A549 treated with AZD2906 at 1 μM for 4 hours (cell line): ENCODE results near the gene GUCA2A. TPM values are rescaled to one million over a fixed set of nuclear protein-coding genes. Genes with fewer than 3 reads are reported as not detected.

ENCODE experiments used
- total RNA-seq: library from RNA; stranded (reverse); fragments of 200-300 nt; extraction: Qiagen RNA extraction; gene quantifications from 5 replicates; pipeline ENCODE4 v1.2.3, GENCODE V29; 2022

GUCA2A gene, protein sequence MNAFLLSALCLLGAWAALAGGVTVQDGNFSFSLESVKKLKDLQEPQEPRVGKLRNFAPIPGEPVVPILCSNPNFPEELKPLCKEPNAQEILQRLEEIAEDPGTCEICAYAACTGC
- 0.13 TPM in 1 of 5 replicates, not detected in the others for total RNA-seq

DNA sequence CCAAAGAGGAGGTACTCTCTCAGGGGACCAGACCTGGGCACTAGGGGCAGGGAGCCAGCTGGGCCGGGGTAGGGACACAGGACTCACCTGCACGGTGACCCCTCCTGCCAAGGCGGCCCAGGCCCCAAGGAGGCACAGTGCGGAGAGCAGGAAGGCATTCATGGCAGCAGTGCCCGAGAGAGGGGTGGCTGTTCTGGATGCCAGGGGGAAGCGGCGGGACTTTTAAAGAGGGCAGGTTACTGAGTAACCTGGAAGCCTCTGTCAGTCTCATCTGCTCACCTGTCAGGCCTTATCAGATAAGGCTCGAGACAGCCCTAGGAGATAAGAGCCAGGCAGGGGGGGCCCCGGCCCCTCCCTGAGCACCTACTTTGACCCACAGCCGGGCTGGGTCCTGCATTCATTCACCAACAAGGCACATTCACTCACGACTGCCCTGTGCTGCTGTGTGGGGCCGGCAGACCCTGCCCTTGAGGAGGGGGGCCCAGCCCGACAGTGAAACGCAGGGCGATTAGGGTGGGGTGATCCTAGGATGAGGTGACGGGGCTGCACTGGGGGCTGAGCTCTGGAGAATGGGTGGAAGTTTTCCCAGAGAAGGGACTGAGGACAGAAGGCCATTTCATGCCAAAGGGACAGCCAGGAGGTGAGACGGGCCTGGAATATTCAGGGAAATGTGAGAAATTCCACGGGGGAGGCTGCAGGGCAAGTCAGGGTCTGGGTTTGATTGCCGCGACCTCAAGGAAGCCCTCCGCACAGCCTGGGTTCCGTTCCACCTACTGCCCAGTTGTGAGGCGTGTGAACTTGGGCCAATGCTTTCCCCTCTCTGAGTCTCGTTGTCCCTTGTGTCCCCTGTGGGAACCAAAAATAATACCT, at the start of gene GUCA2A:
Gene GUCA2A, minus strand, starts transcription at position 195 of the 870 bp plus-strand sequence. Its CDS starts 33 bp downstream, at position 162.

DNA sequence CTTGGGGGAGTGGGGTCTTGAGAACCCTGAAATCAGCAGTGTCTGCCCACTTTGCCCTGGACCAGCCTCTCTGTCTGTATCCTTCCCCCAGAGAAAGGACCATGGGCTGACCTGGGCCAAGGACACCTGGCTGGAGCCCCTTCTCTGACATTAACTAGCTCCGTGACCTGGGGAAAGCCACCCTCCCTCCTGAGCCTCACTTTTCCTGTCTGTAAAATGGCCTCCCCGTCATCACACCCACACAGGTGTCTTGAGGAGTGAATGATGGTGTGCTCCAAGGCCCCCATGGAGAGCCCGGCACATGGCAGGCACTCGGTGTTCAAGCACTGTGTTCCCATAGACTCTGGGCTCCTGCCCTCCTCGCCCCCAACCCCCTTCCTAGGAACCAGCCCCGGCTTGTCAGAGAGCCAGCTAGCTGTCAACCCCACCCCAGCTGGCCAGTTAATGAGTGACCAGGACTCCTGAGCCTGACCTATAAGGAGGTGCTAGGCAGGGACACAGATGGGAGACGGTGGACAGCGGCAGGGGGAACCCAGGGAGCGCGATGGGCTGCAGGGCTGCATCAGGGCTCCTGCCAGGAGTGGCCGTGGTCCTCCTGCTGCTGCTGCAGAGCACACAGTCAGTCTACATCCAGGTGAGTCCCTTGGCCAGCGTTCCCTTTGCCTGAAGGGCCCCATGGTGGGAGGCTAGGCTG, 11.5 kb downstream of the GUCA2A start, which contains the start of gene GUCA2B:
Gene GUCA2B, plus strand, starts transcription at position 504 of the 694 bp plus-strand sequence. Its CDS starts 41 bp downstream, at position 545.

Other genes starting within 250 kb of the GUCA2A start
- gene HIVEP3, start 245.8 kb downstream of the GUCA2A start, total RNA-seq: 3.0 to 3.8 TPM (median 3.3 TPM) in 5 replicates
- gene GUCA2B, start 11.3 kb downstream of the GUCA2A start, total RNA-seq: 0.20 to 0.49 TPM (median 0.37 TPM) in 5 replicates
- gene FOXJ3, start 170.5 kb upstream of the GUCA2A start, total RNA-seq: 15.5 to 18.2 TPM (median 17.1 TPM) in 5 replicates
- gene RIMKLA, start 216.0 kb upstream of the GUCA2A start, total RNA-seq: 0.36 to 0.91 TPM (median 0.57 TPM) in 5 replicates